HepG2 (cell line): ENCODE results near the gene RAB3D. TPM values are rescaled to one million over a fixed set of nuclear protein-coding genes. Genes with fewer than 3 reads are reported as not detected.

Source experiments
- CBX2 ChIP-seq, 2 experiments: fragments of 200-600 bp in 1 of 2; sonication (generic); formaldehyde crosslinking in 1 of 2; IDR thresholded peaks; 2 replicates each; pipeline versions ENCODE4 v1.7.0 to v1.8.1; 2018 to 2022; ENCODE audit warnings: low read depth in 2 of 2, low read length in 1 of 2, mild to moderate bottlenecking in 1 of 2, missing genetic modification reagents in 1 of 2
- EHMT2 ChIP-seq: fragments of 200-600 bp; sonication (generic); IDR thresholded peaks from 2 replicates; pipeline ENCODE4 v1.7.0; 2017; ENCODE audit warnings: antibody characterized with exemption, low read depth, low read length, borderline replicate concordance
- FIP1L1 ChIP-seq: fragments of 200-400 bp; formaldehyde crosslinking; IDR thresholded peaks from 2 replicates; pipeline ENCODE4 v1.6.1; 2018; ENCODE audit warnings: low read depth, mild to moderate bottlenecking, low read length, moderate library complexity, borderline replicate concordance; ENCODE audit not compliant: insufficient read depth
- GFI1 ChIP-seq: sonication (generic); formaldehyde crosslinking; IDR thresholded peaks from 2 replicates; pipeline ENCODE4 v1.5.0; 2020; ENCODE audit warnings: missing genetic modification reagents, mild to moderate bottlenecking, borderline replicate concordance
- JUND ChIP-seq: sonication (generic); formaldehyde crosslinking; IDR thresholded peaks from 2 replicates; pipeline ENCODE4 v1.8.0; 2022; ENCODE audit warnings: mild to moderate bottlenecking, missing genetic modification reagents
- NFKB2 ChIP-seq: sonication (generic); formaldehyde crosslinking; IDR thresholded peaks from 2 replicates; pipeline ENCODE4 v1.4.0; 2020; ENCODE audit warnings: missing genetic modification reagents, borderline replicate concordance
- PAF1 ChIP-seq: IDR thresholded peaks from 2 replicates; pipeline ENCODE4 v1.6.1; 2016; ENCODE audit warnings: missing genetic modification reagents, missing compliant biosample characterization
- PCBP2 ChIP-seq: fragments of 200-400 bp; formaldehyde crosslinking; optimal IDR thresholded peaks from 2 replicates; pipeline ENCODE3; 2018; ENCODE audit warnings: low read length, low read depth; ENCODE audit not compliant: poor library complexity, severe bottlenecking
- PHF21A ChIP-seq: sonication (generic); formaldehyde crosslinking; IDR thresholded peaks from 2 replicates; pipeline ENCODE4 v1.5.0; 2020; ENCODE audit warnings: mild to moderate bottlenecking, missing genetic modification reagents
- SMARCC2 ChIP-seq: fragments of 450-650 bp; IDR thresholded peaks from 2 replicates; pipeline ENCODE4 v1.6.1; 2017; ENCODE audit warnings: antibody characterized with exemption, mild to moderate bottlenecking
- TFE3 ChIP-seq: IDR thresholded peaks from 2 replicates; pipeline ENCODE4 v1.6.1; 2016
- TGIF2 ChIP-seq: IDR thresholded peaks from 2 replicates; pipeline ENCODE4 v1.6.1; 2016; ENCODE audit warnings: control low read depth, missing compliant biosample characterization
- ZGPAT ChIP-seq: IDR thresholded peaks from 2 replicates; pipeline ENCODE4 v1.6.1; 2016; ENCODE audit warnings: mild to moderate bottlenecking
- ZNF607 ChIP-seq: sonication (generic); formaldehyde crosslinking; IDR thresholded peaks from 2 replicates; pipeline ENCODE4 v1.5.1; 2020; ENCODE audit warnings: missing genetic modification reagents, mild to moderate bottlenecking, borderline replicate concordance
- ZNF646 ChIP-seq: sonication (generic); formaldehyde crosslinking; IDR thresholded peaks from 2 replicates; pipeline ENCODE4 v1.9.0; 2021; ENCODE audit warnings: mild to moderate bottlenecking, missing genetic modification reagents
- ZNF777 ChIP-seq: sonication (generic); formaldehyde crosslinking; IDR thresholded peaks from 2 replicates; pipeline ENCODE4 v1.4.0; 2020; ENCODE audit warnings: missing genetic modification reagents
- ZNF782 ChIP-seq: sonication (generic); formaldehyde crosslinking; IDR thresholded peaks from 2 replicates; pipeline ENCODE4 v1.4.0; 2020; ENCODE audit warnings: missing genetic modification reagents, mild to moderate bottlenecking, borderline replicate concordance
- polyA plus RNA-seq, 8 experiments: library from polyadenylated mRNA; depleted of rRNA in 3 of 8; stranded (reverse) in 7 of 8; unstranded in 1 of 8; fragments of >200 nt; fragmentation: Illumina TruSeq in 4 of 8; extraction: Trizol in 4 of 8; gene quantifications; 2 replicates each; pipeline versions ENCODE4 v1.2.1 to v1.2.3, GENCODE V29; 2011 to 2016; ENCODE audit warnings: low read depth in 4 of 8, missing spikeins in 1 of 8, mixed read lengths in 1 of 8; ENCODE audit not compliant: insufficient read depth in 1 of 8
- total RNA-seq, 5 experiments: library from RNA; depleted of rRNA; stranded (reverse); fragments of >200 nt; fragmentation: Illumina TruSeq; extraction: Trizol; gene quantifications; 2 replicates each; pipeline ENCODE4 v1.2.3, GENCODE V29; 2016; ENCODE audit warnings: low read depth in 1 of 5
- TF ChIP-seq, protein P1 (sequence below): sonication (generic); formaldehyde crosslinking; IDR thresholded peaks from 2 replicates; pipeline ENCODE4 v1.5.1; 2020; ENCODE audit warnings: missing genetic modification reagents, mild to moderate bottlenecking, borderline replicate concordance

The RAB3D gene
- total and polyA plus RNA-seq, 2 of the 13 experiments (the other 11 are each of a cell fraction or from before 2014, with no cell fraction given): 2.0 to 16.1 TPM

DNA sequence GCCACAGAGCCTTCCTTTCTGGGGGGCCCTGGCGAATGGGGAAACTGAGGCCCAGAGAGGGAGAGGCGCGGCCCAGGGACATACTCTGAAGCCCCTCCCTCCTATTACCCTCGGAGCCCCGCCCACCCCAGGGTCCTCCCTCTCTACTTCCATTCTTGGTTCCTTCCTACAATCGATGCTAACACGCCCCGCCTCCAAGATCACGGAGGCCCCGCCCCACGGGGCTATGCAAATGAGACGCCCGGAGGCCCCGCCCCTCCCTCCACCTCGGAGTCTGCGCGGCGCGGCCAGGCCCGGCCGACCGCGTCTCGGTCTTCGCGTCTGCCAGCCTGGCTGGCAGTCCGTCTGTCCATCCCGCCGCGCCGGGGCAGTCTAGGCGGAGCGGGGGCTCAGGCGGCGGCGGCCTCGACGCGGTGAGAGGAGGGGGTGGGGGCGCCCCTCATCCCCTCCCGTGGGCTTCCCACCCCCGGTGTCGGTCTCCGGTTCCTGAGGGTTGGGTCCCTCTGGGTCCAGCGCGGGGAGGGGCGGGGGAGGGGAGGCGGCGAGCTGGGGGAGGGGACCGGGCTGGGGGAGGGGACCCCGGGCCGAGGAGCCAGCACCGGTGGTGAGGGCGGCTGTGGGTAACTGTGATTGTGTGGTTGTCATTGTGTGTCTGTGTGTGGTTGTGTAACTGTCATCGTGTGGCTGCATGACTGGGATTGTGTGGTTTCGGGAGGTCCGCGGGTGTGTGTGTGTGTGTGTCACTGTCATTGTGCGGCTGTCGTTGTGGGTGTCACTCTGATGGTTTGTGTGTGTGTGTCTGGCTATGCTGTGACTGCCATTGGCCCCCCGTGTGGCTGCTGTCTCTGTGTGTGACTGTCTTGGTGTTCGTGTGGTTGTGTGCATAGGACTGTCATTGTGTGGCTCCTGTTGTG lies 16.0 kb upstream of the RAB3D start, which contains the start of gene PLPPR2 (continued):
- TF ChIP-seq ZNF782 (CRISPR knock-in tag): no peak
- TF ChIP-seq PCBP2: no peak
- TF ChIP-seq CBX2 (IDR thresholded peaks at IDR 0.05; ENCODE audit: low read depth, low read length): no peak
- TF ChIP-seq CBX2 (CRISPR knock-in tag; IDR thresholded peaks at IDR 0.05; ENCODE audit: low read depth): no peak
- no peak for TF ChIP-seq TFE3 (CRISPR knock-in tag)
- no peak for TF ChIP-seq FIP1L1
- no peak for TF ChIP-seq PAF1
- TF ChIP-seq NFKB2: peak; percentile 57; the same call in 1 of the 2 replicates
- no peak for TF ChIP-seq EHMT2
- TF ChIP-seq, protein P1, sequence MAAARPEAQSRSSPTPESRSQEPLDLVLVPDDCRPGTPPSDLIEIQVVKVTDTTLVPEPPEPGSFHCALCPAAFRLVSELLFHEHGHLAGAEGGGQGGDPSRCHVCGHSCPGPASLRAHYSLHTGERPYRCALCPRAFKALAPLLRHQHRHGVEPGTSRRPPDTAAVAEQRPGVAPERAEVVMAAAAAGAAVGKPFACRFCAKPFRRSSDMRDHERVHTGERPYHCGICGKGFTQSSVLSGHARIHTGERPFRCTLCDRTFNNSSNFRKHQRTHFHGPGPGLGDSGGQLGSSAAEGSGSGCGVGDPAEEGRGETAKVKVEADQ: no peak
- no peak for TF ChIP-seq ZNF777 (CRISPR knock-in tag)
- no peak for TF ChIP-seq PHF21A (CRISPR knock-in tag)
- TF ChIP-seq ZGPAT (CRISPR knock-in tag): no peak; the same call in 1 of the 2 replicates
- TF ChIP-seq TGIF2: no peak
- TF ChIP-seq ZNF646 (CRISPR knock-in tag): peak; percentile 99
- no peak for TF ChIP-seq ZNF607 (CRISPR knock-in tag)
- TF ChIP-seq SMARCC2: no peak
- TF ChIP-seq JUND (CRISPR knock-in tag): no peak
- no peak for TF ChIP-seq GFI1 (CRISPR knock-in tag)
